Measurements from ENCODE around the gene TTLL5.

DNA sequence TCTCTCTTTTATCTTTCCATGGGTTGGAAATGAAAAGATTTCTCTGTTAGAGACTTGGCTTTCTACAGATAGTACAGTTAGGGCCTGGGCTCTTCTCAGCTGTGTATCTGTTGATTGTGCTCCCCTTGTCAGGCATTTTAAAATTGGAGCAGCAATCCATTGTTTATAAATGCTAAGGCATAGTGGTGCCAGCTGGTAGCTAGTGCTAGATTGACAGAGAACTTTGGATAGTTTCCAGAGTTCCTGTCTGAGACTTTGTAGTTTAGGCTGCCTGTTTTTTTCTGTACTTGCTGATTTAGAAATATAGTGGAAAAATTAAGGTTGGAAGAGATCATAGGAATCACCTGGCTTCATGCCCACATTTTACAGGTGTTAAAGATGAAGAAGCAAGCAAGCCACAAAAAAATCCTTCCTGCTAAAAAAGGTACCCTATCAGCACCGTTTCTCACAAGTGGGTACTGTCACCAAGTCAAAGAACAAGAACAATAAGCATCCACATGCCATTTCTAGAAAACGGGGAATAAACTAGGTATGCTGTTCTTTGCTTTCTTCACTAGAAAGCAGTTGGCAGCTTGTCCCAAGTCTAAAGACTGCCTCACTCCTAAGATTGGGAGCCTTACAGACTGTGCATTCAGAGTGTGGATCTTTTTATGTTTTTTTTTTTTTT is 6.2 kb downstream of the TTLL5 start:
- TF ChIP-seq ZFP30 (CRISPR knock-in tag; IDR thresholded peaks at IDR 0.05) (no peak), TCF4 (CRISPR knock-in tag; IDR thresholded peaks at IDR 0.05; ENCODE audit: borderline replicate concordance) (no peak), ZFP3 (CRISPR knock-in tag; IDR thresholded peaks at IDR 0.05) (no peak), ESRRG (CRISPR knock-in tag; IDR thresholded peaks at IDR 0.05) (no peak)

All from SK-N-SH treated with all-trans-retinoic acid at 6 μM for 48 hours (cell line).